GM06990 (cell line): ENCODE measurements around the gene TMEM92.
"Not testable (repeated sequence)": the region's sequence is repeated elsewhere in the genome, so short reads cannot be mapped to it uniquely, and the experiment has no call there.

Experiments used
- DNase-seq: peaks from one replicate; pipeline ENCODE4 v3.0.0-alpha.2; 2011; ENCODE audit not compliant: insufficient read length; ENCODE audit errors: extremely low read depth
- H3K27me3 ChIP-seq: replicated peaks from 2 replicates; pipeline ENCODE4 v1.6.0; 2011; ENCODE audit warnings: low read length; ENCODE audit not compliant: control insufficient read depth, insufficient read depth
- H3K36me3 ChIP-seq: 2 replicates; pipeline ENCODE4 v1.5.1; 2011; ENCODE audit warnings: low read length; ENCODE audit not compliant: control insufficient read depth, insufficient read depth
- H3K4me3 ChIP-seq: replicated peaks from 2 replicates; pipeline ENCODE4 v1.5.1; 2011; ENCODE audit warnings: low read depth, mild to moderate bottlenecking, control low read depth, low read length
- CTCF ChIP-seq: IDR thresholded peaks from 2 replicates; pipeline ENCODE4 v1.5.1; 2011; ENCODE audit warnings: low read length, control low read depth, mild to moderate bottlenecking, inconsistent platforms; ENCODE audit not compliant: insufficient read depth, poor library complexity, severe bottlenecking

Gene TMEM92

GRCh38 chr17:50285941-50286340, 11.7 kb downstream of the TMEM92 start:
- no peak for TF ChIP-seq CTCF
- H3K4me3 ChIP-seq: no peak overlapping the region
- DNase-seq: no peak
- no peaks in the 10 kb centered on the region for H3K27me3 ChIP-seq
- no peaks in the 10 kb centered on the region for H3K36me3 ChIP-seq

GRCh38 chr17:50287302-50287701, 13.0 kb downstream of the TMEM92 start:
- not testable (repeated sequence) for H3K4me3 ChIP-seq, DNase-seq, H3K36me3 ChIP-seq, H3K27me3 ChIP-seq

- TF ChIP-seq CTCF: no peak
- Histone ChIP-seq H3K36me3 (no peaks in the 10 kb centered on the region), H3K4me3 (no peak overlapping the region), H3K27me3 (no peaks in the 10 kb centered on the region)
- DNase-seq: no peak
Observed at GRCh38 chr17:50288306-50288705, 14.0 kb downstream of the TMEM92 start.

- Histone ChIP-seq H3K27me3 (no peaks in the 10 kb centered on the region), H3K36me3 (no peaks in the 10 kb centered on the region), H3K4me3 (no peak overlapping the region)
- TF ChIP-seq CTCF: no peak
- DNase-seq: no peak
Observed at GRCh38 chr17:50289278-50289677, 15.0 kb downstream of the TMEM92 start.

GRCh38 chr17:50289991-50290702, 15.9 kb downstream of the TMEM92 start:
- no peaks in the 10 kb centered on the region for H3K36me3 ChIP-seq
- no peaks in the 10 kb centered on the region for H3K27me3 ChIP-seq
- H3K4me3 ChIP-seq: no peak overlapping the region
- no peak for DNase-seq
- no peak for TF ChIP-seq CTCF

GRCh38 chr17:50290933-50291332, 16.7 kb downstream of the TMEM92 start:
- DNase-seq: no peak
- no peak for TF ChIP-seq CTCF
- Histone ChIP-seq H3K4me3 (no peak overlapping the region), H3K27me3 (no peaks in the 10 kb centered on the region), H3K36me3 (no peaks in the 10 kb centered on the region)
